K562 (cell line): Measurements from ENCODE around the gene MRLN. TPM values are rescaled to one million over a fixed set of nuclear protein-coding genes. Genes with fewer than 3 reads are reported as not detected.

Source experiments
- ATAC-seq: fragments of 200-7000 bp; cut with Tn5 transposase; 3 replicates; pipeline ENCODE4 v1.9.1; 2020; ENCODE audit warnings: moderate library complexity
- BruUV-seq: library from RNA; stranded (reverse); fragments of 400-500 nt; replicated peaks from 2 replicates; lab custom pipeline; 2021; lab: Mats Ljungman, UMichigan
- CTCF ChIA-PET: fragments of 300-600 bp; formaldehyde crosslinking; extraction: SDS; loops from one replicate; lab custom pipeline; 2021; ENCODE audit warnings: low intra/inter-chr PET ratio; lab: Yijun Ruan, JAX
- POLR2A ChIA-PET: fragments of 300-600, 350-650 bp; sonication (Branson Sonifier 250); formaldehyde crosslinking; extraction: SDS; loops from one replicate; lab custom pipeline; 2021; ENCODE audit warnings: antibody characterized with exemption, inconsistent platforms; lab: Yijun Ruan, JAX
- DNase-seq, 4 experiments: peaks; one replicate each; pipeline versions ENCODE4 v3.0.0 to v3.0.0-alpha.2; 2011 to 2018; ENCODE audit warnings: low spot score in 3 of 4, mixed read lengths in 3 of 4; ENCODE audit errors: extremely low read depth in 1 of 4
- FAIRE-seq: peaks from 2 replicates; lab custom pipeline; 2011; peaks lifted over from hg19 to GRCh38; lab: Jason Lieb, UNC
- H2AFZ ChIP-seq: 2 replicates; pipeline ENCODE4 v1.6.0; 2011; ENCODE audit warnings: low read depth, low read length, control low read depth, inconsistent platforms
- H3K27ac ChIP-seq: fragments of 200-600 bp; 3 replicates; pipeline ENCODE4 v1.8.0; 2011; ENCODE audit warnings: low read depth, mild to moderate bottlenecking, control low read depth, inconsistent platforms, low read length, moderate library complexity, mixed read lengths; ENCODE audit errors: extremely low read depth
- H3K27me3 ChIP-seq, 2 experiments: fragments of 300-600 bp in 1 of 2; 2 replicates in 1 of 2; 3 replicates in 1 of 2; pipeline versions ENCODE4 v1.6.0 to v1.8.0; 2011; ENCODE audit warnings: inconsistent platforms in 2 of 2, low read length in 2 of 2, mild to moderate bottlenecking in 1 of 2, mixed read lengths in 1 of 2, moderate library complexity in 1 of 2; ENCODE audit not compliant: control insufficient read depth in 2 of 2, insufficient read depth in 2 of 2
- H3K36me3 ChIP-seq: fragments of 300-600 bp; 3 replicates; pipeline ENCODE4 v1.8.0; 2011; ENCODE audit warnings: mild to moderate bottlenecking, low read length, inconsistent platforms; ENCODE audit not compliant: control insufficient read depth, insufficient read depth
- H3K4me1 ChIP-seq, 2 experiments: fragments of 200-600 bp in 1 of 2; replicated peaks in 1 of 2; 2 replicates in 1 of 2; 3 replicates in 1 of 2; pipeline versions ENCODE4 v1.5.1 to v1.8.0; 2011; ENCODE audit warnings: inconsistent platforms in 2 of 2, low read length in 2 of 2, mild to moderate bottlenecking in 1 of 2, mixed read lengths in 1 of 2, moderate library complexity in 1 of 2; ENCODE audit not compliant: control insufficient read depth in 2 of 2, insufficient read depth in 2 of 2
- H3K4me2 ChIP-seq: 2 replicates; pipeline ENCODE4 v1.6.1; 2011; ENCODE audit warnings: low read length, control low read depth, inconsistent platforms, mixed read lengths; ENCODE audit not compliant: insufficient read depth
- H3K4me3 ChIP-seq: fragments of 200-600 bp; sonication (generic), shearing (Covaris generic); 2 replicates; pipeline ENCODE4 v1.5.1; 2016; ENCODE audit warnings: control low read depth, inconsistent platforms
- H3K79me2 ChIP-seq: fragments of 200-600 bp; 3 replicates; pipeline ENCODE4 v1.8.0; 2011; ENCODE audit warnings: low read length, inconsistent platforms; ENCODE audit not compliant: control insufficient read depth, insufficient read depth
- H3K9ac ChIP-seq, 2 experiments: 2 replicates each; pipeline versions ENCODE4 v1.6.0 to v1.6.1; 2011; ENCODE audit warnings: low read depth in 2 of 2, low read length in 2 of 2, control low read depth in 1 of 2, inconsistent platforms in 1 of 2, mild to moderate bottlenecking in 1 of 2, mixed read lengths in 1 of 2; ENCODE audit not compliant: insufficient read depth in 1 of 2
- H3K9me1 ChIP-seq: one replicate; pipeline ENCODE4 v1.6.0; 2011; ENCODE audit warnings: inconsistent platforms, mild to moderate bottlenecking, low read length, moderate library complexity; ENCODE audit not compliant: control insufficient read depth, insufficient read depth
- H3K9me3 ChIP-seq: replicated peaks from 2 replicates; pipeline ENCODE4 v1.5.1; 2011; ENCODE audit warnings: low read depth, low read length, inconsistent platforms; ENCODE audit not compliant: control insufficient read depth, insufficient read depth
- H4K20me1 ChIP-seq: replicated peaks from 2 replicates; pipeline ENCODE4 v1.6.1; 2011; ENCODE audit warnings: low read length, inconsistent platforms, mixed read lengths; ENCODE audit not compliant: control insufficient read depth, insufficient read depth
- ELK1 ChIP-seq: sonication (generic); formaldehyde crosslinking; IDR thresholded peaks from 2 replicates; pipeline ENCODE4 v1.8.1; 2022; ENCODE audit warnings: missing genetic modification reagents
- GABPA ChIP-seq: fragments of 200-800 bp; sonication (Bioruptor generic); conservative IDR thresholded peaks from 2 replicates; pipeline ENCODE4 v1.6.1; 2016; ENCODE audit warnings: low read depth, missing genetic modification characterization, missing compliant biosample characterization
- KAT2B ChIP-seq: IDR thresholded peaks from one replicate; pipeline ENCODE4 v1.6.1; 2012; ENCODE audit warnings: low read depth, mild to moderate bottlenecking, control low read depth, inconsistent platforms, low read length, moderate library complexity
- MCM5 ChIP-seq: fragments of 450-650 bp; IDR thresholded peaks from 2 replicates; pipeline ENCODE4 v1.6.1; 2016; ENCODE audit warnings: low read depth
- RBM39 ChIP-seq: fragments of 200-400 bp; formaldehyde crosslinking; optimal IDR thresholded peaks from 2 replicates; pipeline ENCODE3; 2018; ENCODE audit warnings: low read depth, low read length
- RNF2 ChIP-seq: sonication (generic); IDR thresholded peaks from 2 replicates; pipeline ENCODE4 v1.6.1; 2016
- ZBTB2 ChIP-seq: fragments of 450-650 bp; IDR thresholded peaks from 2 replicates; pipeline ENCODE4 v1.6.1; 2016; ENCODE audit warnings: antibody characterized with exemption
- ZNF133 ChIP-seq: fragments of 250-450 bp; sonication (Bioruptor Pico); IDR thresholded peaks from 2 replicates; pipeline ENCODE4 v1.4.0; 2020; ENCODE audit warnings: mild to moderate bottlenecking
- WGBS: fragments of 100-300 bp; shearing (Covaris generic); methylation state at CpG from one replicate; pipeline ENCODE4 v1.1.6; 2016; ENCODE audit warnings: low coverage, mixed read lengths; ENCODE audit not compliant: insufficient coverage; ENCODE audit errors: missing lambda C conversion rate; 5-methylcytosine and 5-hydroxymethylcytosine counted together
- in situ Hi-C: fragments of 300-500 bp; cut with MboI; formaldehyde crosslinking; loops from 4 replicates; pipeline ENCODE4 v1.15.0; 2018; ENCODE audit warnings: inconsistent platforms, mixed read lengths
- intact Hi-C: fragments of 100-400 bp; cut with micrococcal nuclease; formaldehyde crosslinking; loops from 2 replicates; pipeline ENCODE4 v1.14.2; 2022
- polyA plus RNA-seq, 8 experiments: library from polyadenylated mRNA; depleted of rRNA in 4 of 8; stranded (reverse) in 5 of 8; unstranded in 3 of 8; fragments of >200 nt; fragmentation: Nextera tagmentation in 2 of 8; fragmentation: Illumina TruSeq in 1 of 8; extraction: Ambion mirVana in 2 of 8; extraction: Trizol in 1 of 8; gene quantifications; 2 replicates each; pipeline versions ENCODE4 v1.2.1 to v1.2.3, GENCODE V29; 2011 to 2014; ENCODE audit warnings: inconsistent platforms in 1 of 8, missing spikeins in 1 of 8
- total RNA-seq, 7 experiments: library from RNA; depleted of rRNA in 6 of 7; stranded (reverse); fragments of >200 nt in 6 of 7; fragmentation: Illumina TruSeq in 2 of 7; extraction: Trizol in 2 of 7; gene quantifications; 2 replicates each; pipeline versions ENCODE4 v1.2.1 to v1.2.3, GENCODE V29; 2011 to 2021; ENCODE audit warnings: low replicate concordance in 1 of 7

Gene MRLN
- total and polyA plus RNA-seq, 9 of the 15 experiments (the other 6 are each of a cell fraction or from before 2014, with no cell fraction given) = 0.07 to 0.13 TPM; not detected in 7

- ChIA-PET CTCF (no interaction called here), POLR2A (no interaction called here)
- H3K9ac ChIP-seq = no peak overlapping the region
- no peak overlapping the region for H3K4me2 ChIP-seq
- no peaks in the 10 kb centered on the region for H3K36me3 ChIP-seq
- no peak overlapping the region for H3K27ac ChIP-seq
- no TSS peak for BruUV-seq
- in situ Hi-C loops (no loop called here), intact Hi-C loops (no loop called here)
- no peaks in the 10 kb centered on the region for H3K79me2 ChIP-seq
- DNase-seq = no peak
- no peak overlapping the region for H3K4me3 ChIP-seq
- H3K9me3 ChIP-seq = no peaks in the 10 kb centered on the region; the same call in 1 of the 2 replicates
- ATAC-seq = no peak
- no peaks in the 10 kb centered on the region for H4K20me1 ChIP-seq
- no peaks in the 10 kb centered on the region for H3K27me3 ChIP-seq
- TF ChIP-seq KAT2B (no peak), MCM5 (no peak)
- no peaks in the 10 kb centered on the region for H3K4me1 ChIP-seq
- H3K9me1 ChIP-seq = no peaks in the 10 kb centered on the region
- H2AFZ ChIP-seq = no peak overlapping the region
- WGBS = 6% methylated on average over 1 of the region's 1 CpG
- no peak for FAIRE-seq
Measured at GRCh38 chr10:59736749-59737148, 16.5 kb downstream of the MRLN start.

GRCh38 chr10:59735296-59735695, 18.0 kb downstream of the MRLN start:
- H3K4me3 ChIP-seq = no peak overlapping the region
- no peaks in the 10 kb centered on the region for H3K27me3 ChIP-seq
- intact Hi-C loops (no loop called here), in situ Hi-C loops (no loop called here)
- no peak for ATAC-seq
- H3K36me3 ChIP-seq = no peaks in the 10 kb centered on the region
- 14% methylated on average over 1 of the region's 1 CpG for WGBS
- no peak overlapping the region for H3K27ac ChIP-seq
- no peaks in the 10 kb centered on the region for H3K79me2 ChIP-seq
- no peaks in the 10 kb centered on the region for H3K4me1 ChIP-seq
- ChIA-PET POLR2A (interaction anchor here (0.5 kb wide), 1 partner anchor 61 kb away, joined by 3 read pairs; no protein-coding TSS in a partner anchor), CTCF (no interaction called here)
- no peaks in the 10 kb centered on the region; the same call in 1 of the 2 replicates for H3K9me3 ChIP-seq
- H4K20me1 ChIP-seq = no peaks in the 10 kb centered on the region
- H2AFZ ChIP-seq = no peak overlapping the region
- no peak for TF ChIP-seq RNF2
- TF ChIP-seq GABPA (tag) = no peak
- TF ChIP-seq ZNF133 = no peak
- no peak for TF ChIP-seq RBM39
- TF ChIP-seq ZBTB2 = no peak
- no peak for TF ChIP-seq ELK1 (CRISPR knock-in tag)
- no TSS peak for BruUV-seq
- H3K9me1 ChIP-seq = no peaks in the 10 kb centered on the region
- H3K4me2 ChIP-seq = no peak overlapping the region
- no peak for DNase-seq
- no peak for FAIRE-seq
- H3K9ac ChIP-seq = no peak overlapping the region
